Endothelial cell of umbilical vein (primary cell): ENCODE data around the gene PSMA6. TPM values are rescaled to one million over a fixed set of nuclear protein-coding genes. Genes with fewer than 3 reads are reported as not detected.

Experiments
- BruUV-seq: library from RNA; stranded (reverse); fragments of 400-500 nt; replicated peaks from 2 replicates; lab custom pipeline; 2021; lab: Mats Ljungman, UMichigan
- CTCF ChIA-PET: fragments of 300-600, 350-600 bp; sonication (Branson Sonifier 250); formaldehyde crosslinking; loops from one replicate; lab custom pipeline; 2021; ENCODE audit warnings: antibody characterized with exemption, inconsistent platforms; lab: Charles Lee
- POLR2A ChIA-PET: fragments of 300-600, 350-600 bp; sonication (Branson Sonifier 250); formaldehyde crosslinking; loops from one replicate; lab custom pipeline; 2021; ENCODE audit warnings: antibody characterized with exemption, inconsistent platforms; lab: Charles Lee
- DNase-seq: peaks from one replicate; pipeline ENCODE4 v3.0.0-alpha.2; 2011; ENCODE audit warnings: low read depth, low spot score
- FAIRE-seq: peaks from 2 replicates; lab custom pipeline; 2011; peaks lifted over from hg19 to GRCh38; lab: Jason Lieb, UNC
- H2AFZ ChIP-seq: 2 replicates; pipeline ENCODE4 v1.6.0; 2012; ENCODE audit warnings: low read depth, low read length, control low read depth, inconsistent platforms
- H3K27ac ChIP-seq: 2 replicates; pipeline ENCODE4 v1.5.1; 2011; ENCODE audit warnings: low read depth, mild to moderate bottlenecking, control low read depth, low read length, moderate library complexity; ENCODE audit not compliant: insufficient read depth
- H3K27me3 ChIP-seq, 2 experiments: 2 replicates each; pipeline versions ENCODE4 v1.6.0 to v1.6.1; 2011; ENCODE audit warnings: low read length in 2 of 2, mixed read lengths in 1 of 2; ENCODE audit not compliant: control insufficient read depth in 2 of 2, insufficient read depth in 2 of 2
- H3K36me3 ChIP-seq, 2 experiments: 2 replicates in 1 of 2; 3 replicates in 1 of 2; pipeline ENCODE4 v1.5.1; 2011; ENCODE audit warnings: low read length in 2 of 2, mild to moderate bottlenecking in 1 of 2, moderate library complexity in 1 of 2; ENCODE audit not compliant: control insufficient read depth in 2 of 2, insufficient read depth in 2 of 2; ENCODE audit errors: extremely low read depth in 1 of 2
- H3K4me1 ChIP-seq: 3 replicates; pipeline ENCODE4 v1.5.1; 2011; ENCODE audit warnings: mild to moderate bottlenecking, low read length; ENCODE audit not compliant: control insufficient read depth, insufficient read depth; ENCODE audit errors: extremely low read depth
- H3K4me2 ChIP-seq: 2 replicates; pipeline ENCODE4 v1.6.1; 2011; ENCODE audit warnings: low read length, control low read depth, mixed read lengths; ENCODE audit not compliant: insufficient read depth
- H3K4me3 ChIP-seq, 3 experiments: fragments of 200-600 bp in 1 of 3; sonication (generic), shearing (Covaris generic) in 1 of 3; replicated peaks in 1 of 3; 2 replicates each; pipeline ENCODE4 v1.5.1; 2011 to 2016; ENCODE audit warnings: control low read depth in 3 of 3, low read length in 3 of 3, mild to moderate bottlenecking in 2 of 3, inconsistent platforms in 1 of 3, low read depth in 1 of 3, moderate library complexity in 1 of 3; ENCODE audit not compliant: insufficient read depth in 1 of 3
- H3K79me2 ChIP-seq: 2 replicates; pipeline ENCODE4 v1.6.0; 2012; ENCODE audit warnings: low read length, inconsistent platforms; ENCODE audit not compliant: control insufficient read depth, insufficient read depth
- H3K9ac ChIP-seq: replicated peaks from 2 replicates; pipeline ENCODE3; 2011; ENCODE audit warnings: low read length, control low read depth; ENCODE audit not compliant: insufficient read depth; ENCODE audit errors: extremely low read depth
- H3K9me1 ChIP-seq: replicated peaks from 3 replicates; pipeline ENCODE4 v1.6.0; 2011; ENCODE audit warnings: mild to moderate bottlenecking, low read length; ENCODE audit not compliant: control insufficient read depth, insufficient read depth; ENCODE audit errors: extremely low read depth
- H3K9me3 ChIP-seq: replicated peaks from 2 replicates; pipeline ENCODE4 v1.5.1; 2012; ENCODE audit warnings: low read length, inconsistent platforms; ENCODE audit not compliant: control insufficient read depth, insufficient read depth
- H4K20me1 ChIP-seq: replicated peaks from 2 replicates; pipeline ENCODE3; 2011; ENCODE audit warnings: mild to moderate bottlenecking, low read length; ENCODE audit not compliant: control insufficient read depth, insufficient read depth; ENCODE audit errors: extremely low read depth
- CTCF ChIP-seq, 2 donors: IDR thresholded peaks; 1 replicate in 1 of 2; 2 replicates in 1 of 2; pipeline ENCODE4 v1.5.1; 2011; ENCODE audit warnings: low read length in 2 of 2, mild to moderate bottlenecking in 2 of 2, moderate library complexity in 2 of 2, control low read depth in 1 of 2, inconsistent platforms in 1 of 2, low read depth in 1 of 2; ENCODE audit not compliant: insufficient read depth in 1 of 2; ENCODE audit errors: extremely low read depth in 1 of 2
- EZH2 ChIP-seq: IDR thresholded peaks from 2 replicates; pipeline ENCODE4 v1.6.1; 2012; ENCODE audit warnings: borderline replicate concordance, low read depth, mild to moderate bottlenecking, moderate library complexity, low read length, inconsistent platforms; ENCODE audit not compliant: severe bottlenecking
- FOS ChIP-seq: IDR thresholded peaks from 2 replicates; pipeline ENCODE4 v1.6.1; 2011; ENCODE audit warnings: mild to moderate bottlenecking, low read length, moderate library complexity, borderline replicate concordance; ENCODE audit not compliant: insufficient read depth
- GATA2 ChIP-seq: IDR thresholded peaks from 2 replicates; pipeline ENCODE4 v1.7.0; 2011; ENCODE audit warnings: low read depth, mild to moderate bottlenecking, moderate library complexity, mixed read lengths, low read length; ENCODE audit not compliant: insufficient read length, insufficient read depth
- JUN ChIP-seq: IDR thresholded peaks from 2 replicates; pipeline ENCODE4 v1.6.1; 2011; ENCODE audit warnings: borderline replicate concordance, low read depth; ENCODE audit not compliant: insufficient read length, insufficient read depth
- MAX ChIP-seq: IDR thresholded peaks from 2 replicates; pipeline ENCODE4 v1.6.1; 2011; ENCODE audit not compliant: insufficient read depth, insufficient read length
- MYC ChIP-seq: IDR thresholded peaks from one replicate; pipeline ENCODE4 v1.6.1; 2011; ENCODE audit warnings: mild to moderate bottlenecking, low read depth, low read length
- POLR2A ChIP-seq: IDR thresholded peaks from 2 replicates; pipeline ENCODE4 v1.6.1; 2012; ENCODE audit warnings: low read depth, mild to moderate bottlenecking, control low read depth, low read length
- POLR2AphosphoS5 ChIP-seq: IDR thresholded peaks from 2 replicates; pipeline ENCODE4 v1.6.1; 2012; ENCODE audit warnings: low read depth, mild to moderate bottlenecking, control low read depth, low read length, moderate library complexity; ENCODE audit not compliant: insufficient read depth
- dilution Hi-C: fragments of 300-500 bp; cut with MboI; formaldehyde crosslinking; loops from one replicate; pipeline ENCODE4 v1.15.0; 2019; ENCODE audit warnings: low sequenced_read_pairs; ENCODE audit not compliant: extremely low pct_ligation_motif_present
- intact Hi-C: fragments of 100-400 bp; cut with micrococcal nuclease; formaldehyde crosslinking; loops from one replicate; pipeline ENCODE4 v1.10.0; 2022
- polyA plus RNA-seq, 4 experiments: library from polyadenylated mRNA; depleted of rRNA in 3 of 4; stranded (reverse) in 3 of 4; unstranded in 1 of 4; fragments of >200 nt; gene quantifications; 2 replicates each; pipeline versions ENCODE4 v1.2.1 to v1.2.3, GENCODE V29; 2011 to 2012; ENCODE audit warnings: missing spikeins in 1 of 4
- total RNA-seq: library from RNA; stranded (reverse); gene quantifications from 2 replicates; pipeline ENCODE4 v1.2.3, GENCODE V29; 2021

Gene PSMA6
- total and polyA plus RNA-seq, 2 donors (not counting 3 experiments of a cell fraction or from before 2014, with no cell fraction given) = 170 to 197 TPM

- Histone ChIP-seq H3K4me2 (no peak overlapping the region), H3K9me1 (no peaks in the 10 kb centered on the region), H3K27me3 (no peaks in the 10 kb centered on the region), H3K9me3 (no peaks in the 10 kb centered on the region), H4K20me1 (no peaks in the 10 kb centered on the region), H3K4me1 (peaks cover 4% of the 10 kb centered on the region), H2AFZ (no peak overlapping the region), H3K9ac (no peak overlapping the region), H3K36me3 (peaks cover 0 to 2% of the 10 kb centered on the region in 2 experiments), H3K27ac (no peak overlapping the region), H3K79me2 (no peaks in the 10 kb centered on the region), H3K4me3 (no peak overlapping the region)
- FAIRE-seq (no peak), DNase-seq (no peak)
- intact Hi-C loops (no loop called here), dilution Hi-C loops (no loop called here)
- BruUV-seq = no TSS peak
- ChIA-PET POLR2A (interaction anchor here (1.0 kb wide), 1 partner anchor 141 kb away, joined by 3 read pairs; no protein-coding TSS in a partner anchor), CTCF (interaction anchor here (0.7 to 2.4 kb wide), 24 partner anchors 9 to 555 kb away, joined by 3 to 25 read pairs (median 4); partner anchors contain the start of genes NFKBIA and PSMA6)
- TF ChIP-seq MAX (no peak), FOS (no peak), JUN (no peak), MYC (no peak), POLR2AphosphoS5 (no peak), EZH2 (no peak), CTCF (IDR thresholded peaks at IDR 0.05; ENCODE audit: extremely low read depth in 1 of 2, insufficient read depth in 1 of 2, low read depth in 1 of 2, low read length in 2 of 2) (no peak), GATA2 (no peak), POLR2A (no peak)
Observed at GRCh38 chr14:35262436-35262835, 29.7 kb upstream of the PSMA6 start.
